ENCODE data around the gene MYPOP. TPM values are rescaled to one million over a fixed set of nuclear protein-coding genes. Genes with fewer than 3 reads are reported as not detected.
A peak's percentile ranks its signal among the peaks of the same experiment; 100 is the strongest.

The MYPOP gene
- 2.2 and 5.3 TPM in 2 replicates for total RNA-seq (2011; cell fraction: chromatin; rRNA removed; ENCODE audit: low replicate concordance)
- 3.0 and 3.4 TPM in 2 replicates for total RNA-seq (2011; cell fraction: nucleolus; rRNA removed)
- total RNA-seq (2011; cell fraction: nucleoplasm; rRNA removed), result 3.4 and 4.7 TPM in 2 replicates
- total RNA-seq (2014; rRNA removed), result 2.6 and 2.8 TPM in 2 replicates
- total RNA-seq (2014; rRNA removed; fragmentation: Illumina TruSeq; extraction: Trizol), result 0.61 and 0.80 TPM in 2 replicates
- total RNA-seq (2015; rRNA removed; fragmentation: Illumina TruSeq; extraction: Trizol), result 1.0 and 1.6 TPM in 2 replicates
- total RNA-seq (2021), result 7.4 and 7.6 TPM in 2 replicates
- 0.72 and 1.3 TPM in 2 replicates for polyA plus RNA-seq (2011; rRNA removed)
- polyA plus RNA-seq (2011; cell fraction: cytosol; rRNA removed), result 1.5 and 2.2 TPM in 2 replicates
- 2.9 and 5.2 TPM in 2 replicates for polyA plus RNA-seq (2011; cell fraction: nucleus; rRNA removed)
- 3.1 and 4.0 TPM in 2 replicates for polyA plus RNA-seq (2012)
- 1.7 and 1.9 TPM in 2 replicates for polyA plus RNA-seq (2014; fragmentation: Illumina TruSeq; extraction: Trizol)
- under 1 TPM; 0.32 to 0.34 TPM for polyA plus RNA-seq (2014; fragmentation: Nextera tagmentation; extraction: Ambion mirVana)
- 2.4 and 4.9 TPM in 2 replicates for polyA plus RNA-seq (2014; rRNA removed)
- 0.28 and 0.33 TPM in 2 replicates for polyA minus RNA-seq (2011; rRNA and poly(A)+ RNA removed)
- polyA minus RNA-seq (2011; cell fraction: cytosol; rRNA and poly(A)+ RNA removed), result 1.9 and 2.3 TPM in 2 replicates
- polyA minus RNA-seq (2011; cell fraction: nucleus; rRNA and poly(A)+ RNA removed), result 0.94 and 1.3 TPM in 2 replicates
- percentile 55 among the genes with signal in this experiment for Bru-seq, nascent RNA
- percentile 52 among the genes with signal in this experiment for BruChase-seq, experiment 1, labeled RNA remaining after a 2-hour chase
- BruChase-seq, experiment 2, labeled RNA remaining after a 6-hour chase, result percentile 54 among the genes with signal in this experiment
- long read RNA-seq, experiment 1, partial matches to known transcripts, result 0 of 13 reads
- long read RNA-seq, experiment 1, other reads (novel, unspliced or antisense), result 13 of 13 reads
- long read RNA-seq, experiment 2, transcript MYPOP-201 (3 exons, 1,890 nt), result major isoform, 7 of 12 reads
- long read RNA-seq, experiment 2, partial matches to known transcripts, result 5 of 12 reads
- long read RNA-seq, experiment 2, other reads (novel, unspliced or antisense), result 0 of 12 reads
- long read RNA-seq, experiment 3, result 0 reads

- Histone ChIP-seq H3K4me2 (ENCODE audit: insufficient read depth, low read length) (peak within 1 kb of the TSS; percentile 94), H3K36me3 (ENCODE audit: control insufficient read depth, insufficient read depth, low read length) (peaks cover 29% of the 10 kb centered on the region), H3K4me1 (replicated peaks in 1 of 2; ENCODE audit: control insufficient read depth in 2 of 2, insufficient read depth in 2 of 2, low read length in 2 of 2) (peaks cover 6 to 25% of the 10 kb centered on the region in 2 experiments; a peak in 4 of 5 replicates), H3K27me3 (ENCODE audit: control insufficient read depth in 2 of 2, insufficient read depth in 2 of 2, low read length in 2 of 2) (no peaks in the 10 kb centered on the region), H3K79me2 (ENCODE audit: control insufficient read depth, insufficient read depth, low read length) (peaks cover 20% of the 10 kb centered on the region), H3K27ac (ENCODE audit: extremely low read depth, low read depth, low read length) (peak within 1 kb of the TSS; percentile 66), H3K9ac (ENCODE audit: insufficient read depth in 1 of 2, low read depth in 2 of 2, low read length in 2 of 2) (peak within 1 kb of the TSS; percentile 75 to 94), H3K9me3 (replicated peaks; ENCODE audit: control insufficient read depth, insufficient read depth, low read depth, low read length) (no peaks in the 10 kb centered on the region), H4K20me1 (replicated peaks; ENCODE audit: control insufficient read depth, insufficient read depth, low read length) (no peaks in the 10 kb centered on the region), H2AFZ (ENCODE audit: low read depth, low read length) (peak within 1 kb of the TSS; percentile 93), H3K9me1 (ENCODE audit: control insufficient read depth, insufficient read depth, low read length) (no peaks in the 10 kb centered on the region), H3K4me3 (peak within 1 kb of the TSS; percentile 52)
- CTCF ChIA-PET (ENCODE audit: low intra/inter-chr PET ratio), result no interaction called here
- in situ Hi-C loops (cut with MboI), result no loop called here
- DNase-seq (ENCODE audit: extremely low read depth in 1 of 4, low spot score in 3 of 4) (peak in 2 of 4 experiments; percentile 35 to 42), ATAC-seq (no peak), FAIRE-seq (no peak)
- intact Hi-C loops (cut with micrococcal nuclease), result loop anchor here (1.0 kb wide), 1 partner anchor 39 kb away; the partner anchor contains the start of gene SYMPK
- BruUV-seq (replicated peaks), result no TSS peak
- WGBS (ENCODE audit: insufficient coverage, low coverage, missing lambda C conversion rate), result 2% methylated on average over 14 of the region's 47 CpGs
- POLR2A ChIA-PET, result interaction anchor here (0.6 to 2.0 kb wide), 7 partner anchors 8 to 130 kb away, joined by 3 to 12 read pairs (median 4); partner anchors contain the start of genes IRF2BP1 and SYMPK
- TF ChIP-seq IRF9 (tag; IDR thresholded peaks at IDR 0.05), result no peak
- TF ChIP-seq HDAC1 (IDR thresholded peaks at IDR 0.05), result 0 out of 4 replicates have a peak, but pooled peaks of 1 of the 2 experiments have one; percentile 31
- no peak for TF ChIP-seq ZC3H8 (IDR thresholded peaks at IDR 0.05)
- TF ChIP-seq ZKSCAN8 (CRISPR knock-in tag; IDR thresholded peaks at IDR 0.05), result no peak
- no peak for TF ChIP-seq HLTF (IDR thresholded peaks at IDR 0.05)
- peak; percentile 64; the same call in 1 of the 2 replicates for TF ChIP-seq POLR2G (IDR thresholded peaks at IDR 0.05; ENCODE audit: low read depth, low read length)
- 0 out of 2 replicates have a peak, but pooled peaks have one; percentile 21 for TF ChIP-seq ZNF740 (CRISPR knock-in tag; IDR thresholded peaks at IDR 0.05)
- no peak for TF ChIP-seq ZNF740 (tag; IDR thresholded peaks at IDR 0.05)
- no peak for TF ChIP-seq ZNF79 (CRISPR knock-in tag; IDR thresholded peaks at IDR 0.05; ENCODE audit: low read depth)
- TF ChIP-seq NONO (IDR thresholded peaks at IDR 0.05; ENCODE audit: low read depth in 2 of 2, low read length in 1 of 2), result no peak
- no peak for TF ChIP-seq MAX (CRISPR knock-in tag; IDR thresholded peaks at IDR 0.05)
- no peak for TF ChIP-seq TEAD2 (tag; IDR thresholded peaks at IDR 0.05)
- TF ChIP-seq RBM22 (IDR thresholded peaks at IDR 0.05; ENCODE audit: low read depth, low read length, poor library complexity, severe bottlenecking), result no peak
- no peak for TF ChIP-seq ZNF830 (CRISPR knock-in tag; IDR thresholded peaks at IDR 0.05)
- TF ChIP-seq SIN3A (IDR thresholded peaks at IDR 0.05; ENCODE audit: borderline replicate concordance in 2 of 2, control insufficient read depth in 1 of 2, low read depth in 2 of 2, low read length in 2 of 2), result 0 out of 4 replicates have a peak, but pooled peaks of 1 of the 2 experiments have one; percentile 15
These were observed at the start of gene MYPOP for GRCh38 chr19:45901912-45902650. Gene MYPOP (minus strand): TSS chr19:45902613. CDS start chr19:45901773, 840 bp downstream.
